Neural progenitor cell (in vitro differentiated cells): ENCODE measurements around the gene CSGALNACT2. TPM values are rescaled to one million over a fixed set of nuclear protein-coding genes. Genes with fewer than 3 reads are reported as not detected.

Experiments used
- DNase-seq: peaks from one replicate; pipeline ENCODE4 v3.0.0-alpha.2; 2016; ENCODE audit warnings: low spot score
- H2AFZ ChIP-seq: fragments of 200-600 bp; sonication (generic); replicated peaks from 2 replicates; pipeline ENCODE4 v1.6.1; 2016; ENCODE audit warnings: antibody characterized with exemption
- H3F3A ChIP-seq: fragments of 200-600 bp; sonication (generic); 2 replicates; pipeline ENCODE4 v1.6.1; 2016; ENCODE audit warnings: antibody characterized with exemption, low read depth
- H3K27ac ChIP-seq: fragments of 200-600 bp; sonication (generic); 2 replicates; pipeline ENCODE4 v1.5.1; 2016; ENCODE audit warnings: mild to moderate bottlenecking
- H3K27me3 ChIP-seq: fragments of 200-600 bp; sonication (generic); 2 replicates; pipeline ENCODE4 v1.6.1; 2016; ENCODE audit warnings: mild to moderate bottlenecking, moderate library complexity
- H3K36me3 ChIP-seq: fragments of 200-600 bp; sonication (generic); 2 replicates; pipeline ENCODE4 v1.5.1; 2016
- H3K4me1 ChIP-seq: fragments of 200-600 bp; sonication (generic); 2 replicates; pipeline ENCODE4 v1.6.1; 2016; ENCODE audit warnings: mixed run types
- H3K4me2 ChIP-seq: fragments of 200-600 bp; sonication (generic); 2 replicates; pipeline ENCODE4 v1.6.1; 2016
- H3K4me3 ChIP-seq: fragments of 200-600 bp; sonication (generic); 2 replicates; pipeline ENCODE4 v1.5.1; 2016
- H3K79me2 ChIP-seq: fragments of 200-600 bp; sonication (generic); 2 replicates; pipeline ENCODE4 v1.6.1; 2016; ENCODE audit warnings: low read depth
- H3K9ac ChIP-seq: fragments of 200-600 bp; sonication (generic); 2 replicates; pipeline ENCODE4 v1.6.1; 2016
- H3K9me3 ChIP-seq: fragments of 200-600 bp; sonication (generic); 2 replicates; pipeline ENCODE4 v1.5.1; 2016; ENCODE audit warnings: low read depth
- H4K20me1 ChIP-seq: fragments of 200-600 bp; sonication (generic); 2 replicates; pipeline ENCODE4 v1.6.1; 2016; ENCODE audit warnings: low read depth
- H3K27ac Mint-ChIP-seq: 3 replicates; pipeline ENCODE4 v1.8.0; 2021; ENCODE audit warnings: mixed read lengths
- H3K27me3 Mint-ChIP-seq: 2 replicates; pipeline ENCODE4 v1.8.0; 2022; ENCODE audit warnings: low read depth, mild to moderate bottlenecking, inconsistent platforms, moderate library complexity, mixed read lengths; ENCODE audit not compliant: insufficient read depth
- H3K36me3 Mint-ChIP-seq: 3 replicates; pipeline ENCODE4 v1.8.0; 2021; ENCODE audit warnings: mixed read lengths
- H3K4me1 Mint-ChIP-seq: 3 replicates; pipeline ENCODE4 v1.8.0; 2021; ENCODE audit warnings: mixed read lengths
- H3K4me3 Mint-ChIP-seq: 3 replicates; pipeline ENCODE4 v1.8.0; 2021; ENCODE audit warnings: mild to moderate bottlenecking, moderate library complexity, mixed read lengths
- H3K9me3 Mint-ChIP-seq: 3 replicates; pipeline ENCODE4 v1.8.0; 2020; ENCODE audit warnings: mixed read lengths
- EZH2 ChIP-seq: fragments of 200-600 bp; sonication (generic); IDR thresholded peaks from 2 replicates; pipeline ENCODE4 v1.6.1; 2017; ENCODE audit warnings: antibody characterized with exemption, mild to moderate bottlenecking, moderate library complexity
- EZH2phosphoT487 ChIP-seq: fragments of 200-600 bp; sonication (generic); IDR thresholded peaks from 2 replicates; pipeline ENCODE4 v1.6.1; 2017; ENCODE audit warnings: antibody characterized with exemption
- total RNA-seq: library from RNA; depleted of rRNA; stranded (reverse); fragments of >200 nt; gene quantifications from 2 replicates; pipeline ENCODE4 v1.2.3, GENCODE V29; 2015; ENCODE audit warnings: low replicate concordance
- TF ChIP-seq, protein P1 (sequence below): fragments of 200-600 bp; sonication (generic); IDR thresholded peaks from 2 replicates; pipeline ENCODE4 v1.5.1; 2017; ENCODE audit warnings: antibody characterized with exemption, mild to moderate bottlenecking

The CSGALNACT2 gene
- total RNA-seq, 1 donor from 2014 or later: 9.3 TPM

DNA sequence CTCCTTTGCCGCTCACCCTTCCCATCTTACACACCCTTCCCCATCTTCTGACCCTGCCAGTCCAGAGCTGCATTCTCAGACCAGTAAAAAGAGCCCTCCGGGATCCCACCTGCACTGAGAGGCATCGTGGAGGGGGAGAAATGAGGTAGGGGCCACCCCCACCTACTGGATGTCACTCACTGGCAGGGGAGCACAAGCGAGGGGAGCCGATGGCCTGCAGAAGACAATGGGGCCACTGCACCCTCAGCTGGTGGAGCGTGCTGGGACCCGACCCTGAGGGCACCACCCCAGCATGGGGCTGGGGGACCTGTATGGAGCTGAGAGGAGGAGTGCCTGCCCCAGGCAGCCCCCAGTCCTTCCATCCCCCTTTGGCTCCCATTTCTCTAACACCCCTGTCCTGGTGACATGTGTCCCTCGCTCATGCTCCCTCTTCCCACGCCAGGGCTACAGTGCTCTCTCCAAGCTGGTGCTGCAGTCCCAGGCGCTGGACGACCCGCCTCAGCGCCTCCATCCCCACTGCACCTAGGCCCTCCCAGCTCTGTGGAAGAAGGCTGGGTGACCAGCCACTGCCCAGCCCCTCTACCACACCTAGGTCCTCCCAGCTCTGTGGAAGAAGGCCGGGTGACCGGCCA is 78.8 kb downstream of the CSGALNACT2 start:
- Histone ChIP-seq H3K9ac (no peak overlapping the region), H3K9me3 (no peaks in the 10 kb centered on the region), H3K27me3 (no peaks in the 10 kb centered on the region), H3K79me2 (no peaks in the 10 kb centered on the region), H4K20me1 (no peaks in the 10 kb centered on the region), H3F3A (no peaks in the 10 kb centered on the region), H3K4me3 (no peak overlapping the region), H3K4me1 (no peaks in the 10 kb centered on the region), H3K36me3 (no peaks in the 10 kb centered on the region), H2AFZ (no peak overlapping the region), H3K4me2 (no peak overlapping the region), H3K27ac (no peak overlapping the region)
- no peak for DNase-seq
- no peaks in the 10 kb centered on the region for H3K36me3 Mint-ChIP-seq
- H3K27me3 Mint-ChIP-seq: peaks cover 12% of the 10 kb centered on the region
- H3K4me1 Mint-ChIP-seq: peaks cover 26% of the 10 kb centered on the region
- no peaks in the 10 kb centered on the region for H3K9me3 Mint-ChIP-seq
- no peak overlapping the region for H3K27ac Mint-ChIP-seq
- H3K4me3 Mint-ChIP-seq: no peak overlapping the region
- TF ChIP-seq EZH2phosphoT487 (no peak), EZH2 (no peak)
- TF ChIP-seq, protein P1, sequence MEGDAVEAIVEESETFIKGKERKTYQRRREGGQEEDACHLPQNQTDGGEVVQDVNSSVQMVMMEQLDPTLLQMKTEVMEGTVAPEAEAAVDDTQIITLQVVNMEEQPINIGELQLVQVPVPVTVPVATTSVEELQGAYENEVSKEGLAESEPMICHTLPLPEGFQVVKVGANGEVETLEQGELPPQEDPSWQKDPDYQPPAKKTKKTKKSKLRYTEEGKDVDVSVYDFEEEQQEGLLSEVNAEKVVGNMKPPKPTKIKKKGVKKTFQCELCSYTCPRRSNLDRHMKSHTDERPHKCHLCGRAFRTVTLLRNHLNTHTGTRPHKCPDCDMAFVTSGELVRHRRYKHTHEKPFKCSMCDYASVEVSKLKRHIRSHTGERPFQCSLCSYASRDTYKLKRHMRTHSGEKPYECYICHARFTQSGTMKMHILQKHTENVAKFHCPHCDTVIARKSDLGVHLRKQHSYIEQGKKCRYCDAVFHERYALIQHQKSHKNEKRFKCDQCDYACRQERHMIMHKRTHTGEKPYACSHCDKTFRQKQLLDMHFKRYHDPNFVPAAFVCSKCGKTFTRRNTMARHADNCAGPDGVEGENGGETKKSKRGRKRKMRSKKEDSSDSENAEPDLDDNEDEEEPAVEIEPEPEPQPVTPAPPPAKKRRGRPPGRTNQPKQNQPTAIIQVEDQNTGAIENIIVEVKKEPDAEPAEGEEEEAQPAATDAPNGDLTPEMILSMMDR: no peak

DNA sequence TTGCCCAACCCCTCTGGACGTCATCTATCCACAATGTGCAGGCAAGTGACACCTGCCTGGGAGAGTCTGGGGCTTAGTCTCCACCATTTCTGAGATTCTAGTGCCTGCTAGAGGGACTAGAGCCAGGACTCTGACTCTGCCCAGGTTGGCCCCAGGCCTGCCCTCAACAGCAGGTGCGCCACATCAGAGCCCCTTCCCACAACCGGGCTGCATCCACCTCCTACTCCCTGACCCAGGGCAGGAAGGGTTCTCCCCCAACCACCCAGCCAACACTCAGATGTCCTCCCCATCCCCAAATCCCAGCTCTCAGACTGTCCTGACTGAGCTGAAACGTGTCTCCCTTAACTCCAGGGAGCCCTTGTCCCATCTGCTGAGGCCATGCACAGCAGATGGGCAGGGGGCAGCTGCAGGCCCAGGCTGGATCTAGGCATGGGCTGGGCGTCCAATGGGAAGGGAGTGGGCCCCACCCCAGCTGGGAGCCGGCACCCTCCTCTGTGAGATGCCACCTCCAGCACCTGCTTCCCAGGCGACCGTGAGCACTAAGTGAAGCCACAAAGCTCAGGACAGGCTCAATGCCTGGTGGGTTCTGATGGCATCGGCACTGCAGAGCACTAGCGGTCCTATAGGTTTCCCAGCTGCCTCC is 79.4 kb downstream of the CSGALNACT2 start:
- Histone ChIP-seq H3K4me3 (no peak overlapping the region), H4K20me1 (no peaks in the 10 kb centered on the region), H2AFZ (no peak overlapping the region), H3K4me1 (no peaks in the 10 kb centered on the region), H3K4me2 (no peak overlapping the region), H3K36me3 (no peaks in the 10 kb centered on the region), H3K27me3 (no peaks in the 10 kb centered on the region), H3K9me3 (no peaks in the 10 kb centered on the region), H3F3A (no peaks in the 10 kb centered on the region), H3K9ac (no peak overlapping the region), H3K27ac (no peak overlapping the region), H3K79me2 (no peaks in the 10 kb centered on the region)
- Mint-ChIP-seq H3K4me1 (peaks cover 27% of the 10 kb centered on the region), H3K27me3 (peaks cover 12% of the 10 kb centered on the region), H3K36me3 (no peaks in the 10 kb centered on the region), H3K9me3 (no peaks in the 10 kb centered on the region), H3K27ac (no peak overlapping the region), H3K4me3 (peak overlapping the region; percentile 30)
- DNase-seq: no peak
- TF ChIP-seq, protein P1: no peak
- TF ChIP-seq EZH2 (no peak), EZH2phosphoT487 (no peak)

DNA sequence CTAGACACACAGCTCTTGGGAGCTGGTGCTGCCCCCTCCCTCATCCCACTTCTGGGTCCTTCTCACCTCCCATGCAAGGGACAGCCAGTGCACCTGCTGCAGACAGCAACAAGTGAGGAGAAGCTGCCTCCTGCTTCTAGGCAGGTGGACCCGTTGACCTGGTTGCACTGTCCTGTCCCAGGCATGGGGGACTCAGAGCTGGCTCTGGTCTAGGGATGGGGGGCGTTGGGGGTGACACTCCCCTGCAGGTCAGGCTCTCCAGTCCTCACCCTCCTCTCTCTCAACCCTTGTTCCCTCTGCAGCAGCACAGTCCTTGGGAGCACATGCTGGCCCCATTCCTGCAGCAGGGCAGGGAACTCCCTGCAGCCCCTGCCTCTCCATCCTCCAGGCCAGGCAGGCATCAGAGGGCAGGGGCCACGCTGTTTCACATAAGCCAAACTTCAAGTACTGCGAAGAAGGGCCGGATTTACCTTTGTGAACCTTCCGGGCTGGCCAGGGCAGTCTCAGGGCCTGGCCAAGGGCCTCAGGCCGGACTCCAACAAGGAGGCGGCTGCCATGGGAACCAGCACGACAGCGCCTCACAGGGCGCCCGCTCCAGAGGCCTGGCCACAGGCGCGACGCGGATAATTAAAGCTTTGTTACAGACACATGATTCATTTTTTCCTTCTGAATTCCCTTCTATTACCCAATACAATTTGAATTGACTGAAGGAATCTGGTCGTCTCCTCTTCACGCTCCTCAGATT is 80.1 kb downstream of the CSGALNACT2 start:
- no peak for DNase-seq

More for the DNA sequence above, 80.1 kb downstream of the CSGALNACT2 start:
- peak overlapping the region; percentile 26 for H2AFZ ChIP-seq
- no peaks in the 10 kb centered on the region for H3F3A ChIP-seq
- H4K20me1 ChIP-seq: no peaks in the 10 kb centered on the region
- no peaks in the 10 kb centered on the region for H3K36me3 ChIP-seq
- no peaks in the 10 kb centered on the region for H3K79me2 ChIP-seq
- no peaks in the 10 kb centered on the region for H3K4me1 ChIP-seq
- TF ChIP-seq, protein P1: no peak
- TF ChIP-seq EZH2: no peak
- TF ChIP-seq EZH2phosphoT487: no peak
- no peak overlapping the region for H3K9ac ChIP-seq
- H3K27me3 ChIP-seq: no peaks in the 10 kb centered on the region
- no peaks in the 10 kb centered on the region for H3K9me3 ChIP-seq
- peak overlapping the region; percentile 33 for H3K4me3 Mint-ChIP-seq
- no peak overlapping the region for H3K27ac ChIP-seq
- H3K36me3 Mint-ChIP-seq: no peaks in the 10 kb centered on the region
- no peak overlapping the region for H3K4me2 ChIP-seq
- H3K9me3 Mint-ChIP-seq: no peaks in the 10 kb centered on the region
- H3K4me1 Mint-ChIP-seq: peaks cover 27% of the 10 kb centered on the region
- H3K27ac Mint-ChIP-seq: peak overlapping the region; percentile 87
- peaks cover 12% of the 10 kb centered on the region for H3K27me3 Mint-ChIP-seq
- no peak overlapping the region for H3K4me3 ChIP-seq
